ENCODE data around the gene RNPEP. TPM values are rescaled to one million over a fixed set of nuclear protein-coding genes. Genes with fewer than 3 reads are reported as not detected.
A peak's percentile ranks its signal among the peaks of the same experiment; 100 is the strongest.

RNPEP gene
- total and polyA plus RNA-seq, 2 of the 13 experiments (the other 11 are each of a cell fraction or from before 2014, with no cell fraction given), result 20.6 to 38.4 TPM

DNA sequence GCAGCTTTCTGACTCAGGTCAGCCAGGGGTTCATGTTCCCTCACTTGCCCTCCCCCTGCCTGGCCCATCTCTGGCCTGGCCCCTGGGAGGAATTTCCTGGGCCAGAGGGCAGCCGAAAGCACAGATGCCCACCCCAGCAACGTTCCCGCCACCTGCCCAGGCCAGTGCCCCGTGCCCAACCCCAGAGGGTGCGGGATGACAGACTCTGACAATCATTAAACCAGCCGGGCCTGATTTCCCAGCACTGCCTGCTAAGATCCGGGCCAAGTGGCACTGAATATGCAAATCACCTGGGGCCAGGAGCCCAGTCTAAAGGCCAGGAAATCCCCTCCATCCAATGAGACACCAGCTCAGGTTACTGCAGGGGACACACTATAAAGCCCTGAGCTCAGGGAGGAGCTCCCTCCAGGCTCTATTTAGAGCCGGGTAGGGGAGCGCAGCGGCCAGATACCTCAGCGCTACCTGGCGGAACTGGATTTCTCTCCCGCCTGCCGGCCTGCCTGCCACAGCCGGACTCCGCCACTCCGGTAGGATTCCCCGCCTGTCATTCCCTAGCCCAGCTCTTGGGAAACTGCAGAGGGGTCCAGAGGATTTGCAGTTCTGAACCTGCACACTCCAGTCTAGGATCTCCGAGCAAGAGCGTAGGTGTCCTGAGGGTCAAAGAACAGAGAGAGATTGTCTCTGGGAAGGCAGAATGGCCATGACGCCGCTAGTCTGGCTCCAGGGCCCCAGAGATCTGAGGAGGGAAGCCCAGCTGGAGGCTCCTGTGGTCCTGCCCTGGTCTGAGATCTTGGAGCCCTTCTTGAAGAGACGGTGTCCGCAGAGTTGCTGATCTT lies 27.9 kb downstream of the RNPEP start, which contains the start of gene ELF3 (continued):
- TF ChIP-seq, protein P1, sequence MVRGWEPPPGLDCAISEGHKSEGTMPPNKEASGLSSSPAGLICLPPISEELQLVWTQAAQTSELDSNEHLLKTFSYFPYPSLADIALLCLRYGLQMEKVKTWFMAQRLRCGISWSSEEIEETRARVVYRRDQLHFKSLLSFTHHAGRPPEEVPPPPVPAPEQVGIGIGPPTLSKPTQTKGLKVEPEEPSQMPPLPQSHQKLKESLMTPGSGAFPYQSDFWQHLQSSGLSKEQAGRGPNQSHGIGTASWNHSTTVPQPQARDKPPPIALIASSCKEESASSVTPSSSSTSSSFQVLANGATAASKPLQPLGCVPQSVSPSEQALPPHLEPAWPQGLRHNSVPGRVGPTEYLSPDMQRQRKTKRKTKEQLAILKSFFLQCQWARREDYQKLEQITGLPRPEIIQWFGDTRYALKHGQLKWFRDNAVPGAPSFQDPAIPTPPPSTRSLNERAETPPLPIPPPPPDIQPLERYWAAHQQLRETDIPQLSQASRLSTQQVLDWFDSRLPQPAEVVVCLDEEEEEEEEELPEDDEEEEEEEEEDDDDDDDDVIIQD (CRISPR knock-in tag; IDR thresholded peaks at IDR 0.05; ENCODE audit: low read depth), result no peak
- TF ChIP-seq, protein P2, sequence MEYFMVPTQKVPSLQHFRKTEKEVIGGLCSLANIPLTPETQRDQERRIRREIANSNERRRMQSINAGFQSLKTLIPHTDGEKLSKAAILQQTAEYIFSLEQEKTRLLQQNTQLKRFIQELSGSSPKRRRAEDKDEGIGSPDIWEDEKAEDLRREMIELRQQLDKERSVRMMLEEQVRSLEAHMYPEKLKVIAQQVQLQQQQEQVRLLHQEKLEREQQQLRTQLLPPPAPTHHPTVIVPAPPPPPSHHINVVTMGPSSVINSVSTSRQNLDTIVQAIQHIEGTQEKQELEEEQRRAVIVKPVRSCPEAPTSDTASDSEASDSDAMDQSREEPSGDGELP (IDR thresholded peaks at IDR 0.05; ENCODE audit: borderline replicate concordance, low read depth), result peak; percentile 57; the same call in 1 of the 2 replicates
- TF ChIP-seq CBX5 (CRISPR knock-in tag; IDR thresholded peaks at IDR 0.05; ENCODE audit: borderline replicate concordance), result peak; percentile 70; the same call in 1 of the 2 replicates
- no peak for TF ChIP-seq SRF (IDR thresholded peaks at IDR 0.05; ENCODE audit: low read depth, low read length)
- TF ChIP-seq SAFB2 (CRISPR knock-in tag; IDR thresholded peaks at IDR 0.05; ENCODE audit: borderline replicate concordance, low read depth), result peak; percentile 67; the same call in 1 of the 2 replicates
- 0 out of 2 replicates have a peak, but pooled peaks have one; percentile 26 for TF ChIP-seq ZNF670 (CRISPR knock-in tag; IDR thresholded peaks at IDR 0.05; ENCODE audit: borderline replicate concordance)
- TF ChIP-seq RFXANK (CRISPR knock-in tag; IDR thresholded peaks at IDR 0.05), result no peak
- peak; percentile 99 to 100 for TF ChIP-seq POLR2A (IDR thresholded peaks at IDR 0.05; ENCODE audit: insufficient read depth in 1 of 2, low read depth in 2 of 2, low read length in 2 of 2)
- TF ChIP-seq BRCA1 (CRISPR knock-in tag; IDR thresholded peaks at IDR 0.05), result no peak
- TF ChIP-seq, protein P3, sequence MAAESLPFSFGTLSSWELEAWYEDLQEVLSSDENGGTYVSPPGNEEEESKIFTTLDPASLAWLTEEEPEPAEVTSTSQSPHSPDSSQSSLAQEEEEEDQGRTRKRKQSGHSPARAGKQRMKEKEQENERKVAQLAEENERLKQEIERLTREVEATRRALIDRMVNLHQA (CRISPR knock-in tag; IDR thresholded peaks at IDR 0.05), result no peak
- TF ChIP-seq FOSL2 (CRISPR knock-in tag; IDR thresholded peaks at IDR 0.05), result peak; percentile 48; the same call in 1 of the 2 replicates
- TF ChIP-seq DNMT1 (CRISPR knock-in tag; IDR thresholded peaks at IDR 0.05), result no peak
- TF ChIP-seq RFX1 (IDR thresholded peaks at IDR 0.05), result no peak
- peak; percentile 60 for TF ChIP-seq SRSF1 (optimal IDR thresholded peaks at IDR 0.05; ENCODE audit: low read depth, low read length)
- no peak for TF ChIP-seq ZNF180 (CRISPR knock-in tag; IDR thresholded peaks at IDR 0.05; ENCODE audit: borderline replicate concordance, low read depth)
- peak; percentile 9; the same call in 1 of the 2 replicates for TF ChIP-seq HDAC2 (CRISPR knock-in tag; IDR thresholded peaks at IDR 0.05)
- no peak for TF ChIP-seq IKZF4 (CRISPR knock-in tag; IDR thresholded peaks at IDR 0.05; ENCODE audit: borderline replicate concordance, low read depth, not compliant biosample characterization)
- peak; percentile 19; the same call in 1 of the 2 replicates for TF ChIP-seq ZNF607 (CRISPR knock-in tag; IDR thresholded peaks at IDR 0.05; ENCODE audit: borderline replicate concordance)
- TF ChIP-seq NPAS2 (CRISPR knock-in tag; IDR thresholded peaks at IDR 0.05; ENCODE audit: borderline replicate concordance), result no peak
- TF ChIP-seq, protein P4, sequence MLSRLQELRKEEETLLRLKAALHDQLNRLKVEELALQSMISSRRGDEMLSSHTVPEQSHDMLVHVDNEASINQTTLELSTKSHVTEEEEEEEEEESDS (CRISPR knock-in tag; IDR thresholded peaks at IDR 0.05; ENCODE audit: borderline replicate concordance), result no peak
- TF ChIP-seq ZNF598 (CRISPR knock-in tag; IDR thresholded peaks at IDR 0.05; ENCODE audit: borderline replicate concordance), result no peak; the same call in 1 of the 2 replicates
- TF ChIP-seq ZNF780A (CRISPR knock-in tag; IDR thresholded peaks at IDR 0.05), result no peak
- TF ChIP-seq NFE2L2 (IDR thresholded peaks at IDR 0.05; ENCODE audit: low read length), result no peak
- TF ChIP-seq ZNF589 (CRISPR knock-in tag; conservative IDR thresholded peaks at IDR 0.05), result no peak
- TF ChIP-seq KLF11 (CRISPR knock-in tag; IDR thresholded peaks at IDR 0.05), result no peak
- no peak for TF ChIP-seq ZNF24 (IDR thresholded peaks at IDR 0.05)
- no peak for TF ChIP-seq MATR3 (CRISPR knock-in tag; IDR thresholded peaks at IDR 0.05)
- TF ChIP-seq ZNF30 (CRISPR knock-in tag; IDR thresholded peaks at IDR 0.05), result no peak
- TF ChIP-seq RFX3 (CRISPR knock-in tag; IDR thresholded peaks at IDR 0.05), result no peak
- no peak for TF ChIP-seq SPEN (CRISPR knock-in tag; IDR thresholded peaks at IDR 0.05; ENCODE audit: low read depth)

All from HepG2 (cell line).